Stimulated activated CD4-positive, alpha-beta T cell treated with anti-CD3 and anti-CD28 coated beads, Interleukin-15, amount 100 ng/mL, for 48 hours (primary cell): Measurements from ENCODE around the gene FAM217A.

ENCODE experiments used
- DNase-seq, 2 donors: peaks; one replicate each; pipeline ENCODE4 v3.0.0-alpha.2; 2020; ENCODE audit warnings: low read depth in 2 of 2

The FAM217A gene

DNA sequence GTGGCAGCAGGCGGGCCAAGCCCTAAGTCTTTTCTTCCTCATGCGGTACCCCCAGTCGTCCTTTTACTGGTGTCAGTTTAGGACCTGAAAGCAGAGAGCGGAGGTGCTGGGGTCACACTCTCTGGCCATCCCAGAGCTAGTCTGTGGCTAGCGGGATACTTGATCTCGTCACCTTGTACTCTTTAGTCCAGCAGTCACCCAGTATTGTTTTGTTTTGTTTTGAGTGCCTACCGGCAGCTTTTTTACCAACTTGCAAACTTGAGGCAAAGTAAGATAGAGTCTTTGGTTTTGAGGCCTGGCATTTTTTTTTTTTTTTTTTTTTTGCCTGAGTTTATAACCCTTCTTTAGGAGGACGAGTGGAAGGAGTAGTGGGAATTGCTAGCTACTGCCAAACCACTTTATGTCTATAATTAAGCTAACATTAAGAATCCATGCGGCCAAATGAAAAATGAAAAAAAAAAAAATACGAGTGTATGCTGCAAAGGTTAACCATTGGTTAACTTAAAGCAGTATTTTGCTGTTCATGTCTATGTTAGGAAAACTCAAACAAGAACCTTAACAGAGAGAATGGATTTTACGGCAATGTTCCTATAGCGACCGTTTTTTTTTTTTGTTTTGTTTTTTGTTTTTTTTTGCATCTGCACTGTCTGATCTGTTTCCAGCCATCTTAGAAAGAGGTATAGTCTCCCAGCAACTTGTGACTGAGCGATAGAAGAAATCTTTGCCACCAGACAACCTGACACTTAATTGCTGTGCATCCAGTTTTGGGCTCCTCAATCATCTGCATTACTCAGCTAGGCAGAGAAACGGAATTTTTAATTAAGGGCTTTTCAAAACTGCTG, 56.9 kb downstream of the FAM217A start:
- DNase-seq, result no peak

DNA sequence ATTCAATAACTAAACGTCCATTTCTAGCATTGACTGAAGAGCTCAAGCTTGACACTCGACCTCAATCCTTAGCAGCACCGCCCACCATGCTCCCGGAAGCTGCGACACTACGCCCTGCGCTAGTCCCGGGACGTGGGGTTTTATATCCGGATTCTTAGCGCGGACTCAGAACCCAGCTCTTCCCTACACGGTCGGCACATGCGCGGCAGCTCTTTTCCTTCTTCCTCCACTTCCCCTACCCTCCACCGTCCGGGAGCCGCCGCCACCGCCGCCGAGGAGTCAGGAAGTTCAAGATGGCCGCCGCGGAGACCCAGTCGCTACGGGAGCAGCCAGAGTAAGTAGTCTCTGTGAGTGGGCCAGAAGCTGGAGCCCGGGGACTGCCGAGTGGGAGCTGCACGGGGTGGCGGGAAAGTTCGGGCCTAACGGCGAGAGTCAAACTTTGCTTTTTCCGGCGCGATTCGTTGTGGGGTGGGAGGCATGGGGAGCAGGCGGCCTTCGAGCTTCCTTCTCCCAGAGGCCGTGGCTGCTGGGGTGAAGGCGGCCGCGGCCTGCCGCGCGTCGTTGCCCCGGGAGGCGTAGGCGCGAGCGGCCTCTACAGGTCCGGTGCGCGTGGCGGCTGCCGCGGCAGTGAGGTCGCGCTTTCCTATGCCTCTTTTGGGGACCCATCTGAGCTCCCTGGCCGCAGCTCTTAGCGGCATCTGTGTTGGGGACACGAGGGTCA, 57.6 kb downstream of the FAM217A start:
- peak; percentile 81 to 88 for DNase-seq

DNA sequence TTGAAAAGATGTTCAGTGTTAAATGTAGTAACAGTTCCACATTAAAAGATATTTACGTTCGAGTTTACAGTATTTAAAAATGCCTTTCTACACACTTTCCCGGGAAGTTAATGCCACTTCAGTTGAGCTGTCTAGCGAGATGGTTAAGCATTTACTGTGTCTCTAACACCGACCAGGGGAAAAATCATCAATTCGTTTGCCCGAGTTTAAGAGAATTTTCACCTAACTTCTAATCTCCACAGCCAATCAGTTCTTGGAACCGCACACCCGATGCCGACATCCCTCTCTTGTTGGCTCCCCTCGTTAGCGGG, 58.2 kb downstream of the FAM217A start:
- no peak for DNase-seq

DNA sequence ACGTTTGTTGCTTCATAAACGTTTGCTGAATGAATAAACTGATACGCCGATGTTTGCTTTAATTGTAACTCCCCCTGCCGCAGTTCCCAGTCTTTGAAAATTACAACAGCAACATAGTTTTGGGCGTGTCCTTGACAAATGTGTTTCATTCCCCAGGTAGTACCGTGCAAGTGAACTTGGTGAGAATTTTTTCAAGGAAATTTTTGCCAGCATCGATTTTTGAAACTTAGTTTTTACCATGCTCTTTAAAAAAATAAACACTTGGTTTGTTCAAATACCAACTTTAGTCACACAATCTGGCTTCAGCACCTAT, 60.1 kb downstream of the FAM217A start:
- no peak for DNase-seq
